ENCODE results near the gene ANKRD26.

The ANKRD26 gene

GRCh38 chr10:27019827-27020226 lies 80.5 kb downstream of the ANKRD26 start:
- DNase-seq: no peak

GRCh38 chr10:26997610-26998009 lies 102.7 kb downstream of the ANKRD26 start:
- DNase-seq: no peak

GRCh38 chr10:26994743-26995142 lies 105.6 kb downstream of the ANKRD26 start:
- no peak for DNase-seq

GRCh38 chr10:26987851-26988250 lies 112.4 kb downstream of the ANKRD26 start:
- DNase-seq: no peak

- DNase-seq: no peak
Observed at GRCh38 chr10:26983156-26983555, 117.1 kb downstream of the ANKRD26 start.

GRCh38 chr10:26982058-26982457 lies 118.2 kb downstream of the ANKRD26 start:
- no peak for DNase-seq

- DNase-seq: no peak
Observed at GRCh38 chr10:26981232-26981824, 119.0 kb downstream of the ANKRD26 start.

- no peak for DNase-seq
Observed at GRCh38 chr10:26978519-26978918, 121.8 kb downstream of the ANKRD26 start.

- no peak for DNase-seq
Observed at GRCh38 chr10:26977635-26978034, 122.7 kb downstream of the ANKRD26 start.

- DNase-seq: no peak
Observed at GRCh38 chr10:26970667-26971066, 129.6 kb downstream of the ANKRD26 start.

- no peak for DNase-seq
Observed at GRCh38 chr10:26969145-26969926, 131.0 kb downstream of the ANKRD26 start.

- DNase-seq: no peak
Observed at GRCh38 chr10:26962835-26963234, 137.5 kb downstream of the ANKRD26 start.

GRCh38 chr10:26960308-26960707 lies 140.0 kb downstream of the ANKRD26 start:
- no peak for DNase-seq

- no peak for DNase-seq
Observed at GRCh38 chr10:26959841-26960240, 140.5 kb downstream of the ANKRD26 start.

Measured in CD4-positive, alpha-beta T cell treated with Interleukin-21 for 1 hour (primary cell).